ENCODE results near the gene PPME1.
"Not testable (repeated sequence)": the region's sequence is repeated elsewhere in the genome, so short reads cannot be mapped to it uniquely, and the experiment has no call there.

The PPME1 gene, protein sequence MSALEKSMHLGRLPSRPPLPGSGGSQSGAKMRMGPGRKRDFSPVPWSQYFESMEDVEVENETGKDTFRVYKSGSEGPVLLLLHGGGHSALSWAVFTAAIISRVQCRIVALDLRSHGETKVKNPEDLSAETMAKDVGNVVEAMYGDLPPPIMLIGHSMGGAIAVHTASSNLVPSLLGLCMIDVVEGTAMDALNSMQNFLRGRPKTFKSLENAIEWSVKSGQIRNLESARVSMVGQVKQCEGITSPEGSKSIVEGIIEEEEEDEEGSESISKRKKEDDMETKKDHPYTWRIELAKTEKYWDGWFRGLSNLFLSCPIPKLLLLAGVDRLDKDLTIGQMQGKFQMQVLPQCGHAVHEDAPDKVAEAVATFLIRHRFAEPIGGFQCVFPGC

DNA sequence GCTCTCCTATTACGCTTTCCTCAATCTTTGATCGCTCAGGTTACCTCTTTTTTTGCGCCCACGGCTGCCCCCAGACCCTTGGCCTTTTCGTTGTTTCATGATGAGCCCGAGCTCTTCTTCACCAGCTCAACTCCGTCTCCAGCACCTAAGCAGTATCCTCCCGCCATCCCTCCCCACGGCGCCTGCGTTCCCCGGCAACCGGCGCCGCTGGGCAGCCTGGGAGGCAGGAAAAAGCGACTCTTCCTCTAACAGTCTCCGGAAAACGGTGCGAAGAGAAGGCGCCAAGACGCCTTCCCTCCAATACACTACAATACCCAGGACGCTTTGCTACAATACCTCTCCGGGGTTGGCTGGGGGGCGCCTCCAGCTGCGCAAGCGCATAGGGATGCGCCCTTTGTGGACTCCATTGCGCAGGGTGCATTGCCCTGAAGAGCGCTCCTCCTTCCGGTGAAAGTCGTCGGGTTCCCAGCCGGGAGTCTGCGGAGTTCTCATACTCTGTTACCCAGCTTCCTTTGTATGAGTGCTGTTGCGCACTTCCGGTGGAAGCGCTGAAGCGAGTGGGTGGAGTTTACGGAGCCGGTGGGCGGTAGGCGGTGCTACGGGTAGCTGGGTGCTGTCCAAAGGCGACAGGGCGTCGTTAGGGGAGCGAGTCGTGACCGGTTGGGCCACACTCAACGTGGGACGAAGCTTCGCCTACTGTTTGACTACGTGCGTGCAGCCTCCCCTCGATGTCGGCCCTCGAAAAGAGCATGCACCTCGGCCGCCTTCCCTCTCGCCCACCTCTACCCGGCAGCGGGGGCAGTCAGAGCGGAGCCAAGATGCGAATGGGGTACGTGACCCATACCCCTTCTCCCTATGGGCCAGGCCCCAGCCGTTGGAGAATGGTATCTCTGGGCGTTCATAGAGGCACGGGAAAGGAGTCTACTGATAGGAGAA, at the start of gene PPME1, which contains the start of gene C2CD3:
PPME1 (plus strand) TSS at position 596 of the 936 bp plus-strand sequence; CDS start at position 729, 133 bp downstream.
C2CD3 (minus strand) TSS at position 309 of the 936 bp plus-strand sequence; CDS start at position 99, 210 bp downstream.
- H3K9me3 Mint-ChIP-seq (ENCODE audit: low read depth), result no peaks in the 10 kb centered on the region
- H3K4me3 Mint-ChIP-seq, result no peak within 1 kb of the TSS
- H3K27ac Mint-ChIP-seq, result no peak within 1 kb of the TSS
- peaks cover 28% of the 10 kb centered on the region for H3K4me1 Mint-ChIP-seq (ENCODE audit: low read depth)
- no peaks in the 10 kb centered on the region for H3K27me3 Mint-ChIP-seq
- H3K36me3 Mint-ChIP-seq, result peaks cover 19% of the 10 kb centered on the region

DNA sequence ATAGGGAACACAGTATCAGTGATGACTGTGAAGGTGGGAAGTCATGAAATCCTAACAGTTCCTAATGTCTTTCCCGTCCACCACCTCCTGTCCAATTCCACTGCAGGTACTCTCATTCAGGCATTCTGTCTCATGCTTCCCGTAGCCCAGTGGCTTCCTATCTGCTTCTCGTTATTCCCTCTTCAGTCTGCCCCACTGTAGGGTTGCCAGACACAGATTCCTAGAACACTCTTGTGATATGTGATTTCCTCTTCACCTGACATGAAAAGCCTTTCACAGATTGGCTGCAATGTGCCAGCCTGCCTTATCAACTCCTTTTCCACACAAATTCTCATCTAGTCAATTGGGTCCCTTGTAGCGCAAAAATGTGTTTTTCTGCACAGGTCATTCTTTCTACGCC, 49.3 kb upstream of the PPME1 start:
- H3K27me3 Mint-ChIP-seq, result no peaks in the 10 kb centered on the region
- no peaks in the 10 kb centered on the region for H3K4me1 Mint-ChIP-seq (ENCODE audit: low read depth)
- H3K27ac Mint-ChIP-seq, result no peak overlapping the region
- no peaks in the 10 kb centered on the region for H3K9me3 Mint-ChIP-seq (ENCODE audit: low read depth)
- H3K36me3 Mint-ChIP-seq, result peaks cover 23% of the 10 kb centered on the region
- no peak overlapping the region for H3K4me3 Mint-ChIP-seq

DNA sequence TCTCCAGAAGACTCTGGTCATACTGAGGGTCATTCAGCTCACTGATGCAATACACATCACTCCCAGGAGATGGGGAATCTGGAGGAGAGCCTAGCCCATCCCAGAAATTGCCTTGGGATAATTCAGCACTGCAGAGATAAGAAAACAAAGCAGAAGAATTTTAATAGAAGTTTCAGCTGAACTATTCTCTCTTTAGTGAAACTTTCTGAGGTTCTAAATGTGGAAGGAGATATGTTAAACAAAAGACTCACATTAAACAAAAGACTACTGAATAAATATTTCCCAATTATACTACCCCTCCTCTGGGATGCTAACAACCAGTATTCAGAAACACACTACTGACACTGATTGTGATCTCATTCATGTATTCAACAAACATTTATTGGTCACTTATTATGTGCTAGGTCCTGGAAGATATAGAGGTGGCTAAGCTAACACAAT, 48.1 kb upstream of the PPME1 start:
- no peaks in the 10 kb centered on the region for H3K27me3 Mint-ChIP-seq
- H3K36me3 Mint-ChIP-seq, result peaks cover 15% of the 10 kb centered on the region
- H3K4me3 Mint-ChIP-seq, result no peak overlapping the region
- H3K27ac Mint-ChIP-seq, result no peak overlapping the region
- H3K9me3 Mint-ChIP-seq (ENCODE audit: low read depth), result no peaks in the 10 kb centered on the region
- H3K4me1 Mint-ChIP-seq (ENCODE audit: low read depth), result no peaks in the 10 kb centered on the region

- H3K36me3 Mint-ChIP-seq, result peaks cover 14% of the 10 kb centered on the region
- H3K27ac Mint-ChIP-seq; H3K4me1 Mint-ChIP-seq (ENCODE audit: low read depth); H3K27me3 Mint-ChIP-seq; H3K9me3 Mint-ChIP-seq (ENCODE audit: low read depth); H3K4me3 Mint-ChIP-seq: not testable (repeated sequence)
Observed at GRCh38 chr11:74129121-74129520, 42.0 kb upstream of the PPME1 start.

DNA sequence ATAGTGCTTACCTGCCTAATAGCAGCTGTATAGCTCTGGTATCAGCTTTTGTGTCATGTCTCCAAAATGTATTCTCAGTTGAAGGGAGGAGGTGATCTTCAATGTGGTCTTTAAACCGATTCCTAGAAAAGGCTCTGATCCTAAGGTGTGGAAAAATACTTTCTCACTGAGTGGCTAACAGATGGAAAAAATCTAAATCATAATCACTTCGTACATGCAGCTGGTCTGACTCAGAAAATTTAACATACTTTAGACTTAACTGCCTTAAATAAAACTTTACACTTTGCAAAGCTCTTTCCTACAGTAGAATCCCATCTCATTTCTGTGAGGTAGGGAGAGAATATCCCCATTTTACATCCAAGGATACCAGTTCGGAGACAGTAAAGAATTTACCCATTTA, 38.3 kb upstream of the PPME1 start:
- H3K9me3 Mint-ChIP-seq (ENCODE audit: low read depth), result no peaks in the 10 kb centered on the region
- H3K27ac Mint-ChIP-seq, result no peak overlapping the region
- H3K36me3 Mint-ChIP-seq, result peaks cover 19% of the 10 kb centered on the region
- H3K27me3 Mint-ChIP-seq, result no peaks in the 10 kb centered on the region
- no peaks in the 10 kb centered on the region for H3K4me1 Mint-ChIP-seq (ENCODE audit: low read depth)
- no peak overlapping the region for H3K4me3 Mint-ChIP-seq

DNA sequence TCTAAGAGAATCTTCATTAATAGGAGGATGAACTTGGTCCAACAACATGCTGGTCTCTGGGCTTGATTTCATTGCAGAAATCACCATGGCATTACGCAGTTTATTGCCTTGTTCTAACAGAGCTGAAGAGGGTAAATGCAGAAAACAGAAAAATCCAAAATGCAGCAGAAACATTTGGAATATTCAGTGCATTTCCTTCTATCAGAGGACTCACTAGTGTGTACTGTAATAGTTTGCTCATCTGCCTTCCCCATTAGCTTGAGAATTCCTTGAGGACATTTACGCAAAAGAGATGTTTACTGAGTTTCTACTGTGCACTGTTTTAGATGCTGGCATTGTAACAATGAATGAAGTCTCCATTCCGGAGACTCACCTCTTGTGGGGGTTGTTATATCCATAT, 37.7 kb upstream of the PPME1 start:
- Mint-ChIP-seq H3K9me3 (ENCODE audit: low read depth) (no peaks in the 10 kb centered on the region), H3K27ac (no peak overlapping the region), H3K4me3 (no peak overlapping the region), H3K36me3 (peaks cover 25% of the 10 kb centered on the region), H3K27me3 (no peaks in the 10 kb centered on the region), H3K4me1 (ENCODE audit: low read depth) (no peaks in the 10 kb centered on the region)

GRCh38 chr11:74134661-74135060, 36.4 kb upstream of the PPME1 start:
- H3K4me3 Mint-ChIP-seq, result no peak overlapping the region
- no peaks in the 10 kb centered on the region for H3K27me3 Mint-ChIP-seq
- no peaks in the 10 kb centered on the region for H3K9me3 Mint-ChIP-seq (ENCODE audit: low read depth)
- H3K4me1 Mint-ChIP-seq (ENCODE audit: low read depth), result no peaks in the 10 kb centered on the region
- H3K36me3 Mint-ChIP-seq, result peaks cover 31% of the 10 kb centered on the region
- H3K27ac Mint-ChIP-seq, result no peak overlapping the region

- no peaks in the 10 kb centered on the region for H3K27me3 Mint-ChIP-seq
- H3K36me3 Mint-ChIP-seq, result peaks cover 34% of the 10 kb centered on the region
- no peaks in the 10 kb centered on the region for H3K9me3 Mint-ChIP-seq (ENCODE audit: low read depth)
- no peaks in the 10 kb centered on the region for H3K4me1 Mint-ChIP-seq (ENCODE audit: low read depth)
- H3K4me3 Mint-ChIP-seq, result no peak overlapping the region
- H3K27ac Mint-ChIP-seq, result no peak overlapping the region
Observed at GRCh38 chr11:74135127-74135840, 35.8 kb upstream of the PPME1 start.

GRCh38 chr11:74138021-74138420, 33.1 kb upstream of the PPME1 start:
- no peak overlapping the region for H3K27ac Mint-ChIP-seq
- no peaks in the 10 kb centered on the region for H3K27me3 Mint-ChIP-seq
- H3K4me1 Mint-ChIP-seq (ENCODE audit: low read depth), result peaks cover 4% of the 10 kb centered on the region
- no peaks in the 10 kb centered on the region for H3K9me3 Mint-ChIP-seq (ENCODE audit: low read depth)
- H3K36me3 Mint-ChIP-seq, result peaks cover 23% of the 10 kb centered on the region
- H3K4me3 Mint-ChIP-seq, result no peak overlapping the region

GRCh38 chr11:74138572-74138971, 32.5 kb upstream of the PPME1 start:
- Mint-ChIP-seq H3K9me3 (ENCODE audit: low read depth) (no peaks in the 10 kb centered on the region), H3K36me3 (peaks cover 23% of the 10 kb centered on the region), H3K27ac (no peak overlapping the region), H3K4me1 (ENCODE audit: low read depth) (peaks cover 5% of the 10 kb centered on the region), H3K4me3 (no peak overlapping the region), H3K27me3 (no peaks in the 10 kb centered on the region)

GRCh38 chr11:74139151-74139918, 31.8 kb upstream of the PPME1 start:
- Mint-ChIP-seq H3K36me3 (peaks cover 23% of the 10 kb centered on the region), H3K9me3 (ENCODE audit: low read depth) (no peaks in the 10 kb centered on the region), H3K27ac (no peak overlapping the region), H3K4me3 (no peak overlapping the region), H3K4me1 (ENCODE audit: low read depth) (peaks cover 5% of the 10 kb centered on the region), H3K27me3 (no peaks in the 10 kb centered on the region)

DNA sequence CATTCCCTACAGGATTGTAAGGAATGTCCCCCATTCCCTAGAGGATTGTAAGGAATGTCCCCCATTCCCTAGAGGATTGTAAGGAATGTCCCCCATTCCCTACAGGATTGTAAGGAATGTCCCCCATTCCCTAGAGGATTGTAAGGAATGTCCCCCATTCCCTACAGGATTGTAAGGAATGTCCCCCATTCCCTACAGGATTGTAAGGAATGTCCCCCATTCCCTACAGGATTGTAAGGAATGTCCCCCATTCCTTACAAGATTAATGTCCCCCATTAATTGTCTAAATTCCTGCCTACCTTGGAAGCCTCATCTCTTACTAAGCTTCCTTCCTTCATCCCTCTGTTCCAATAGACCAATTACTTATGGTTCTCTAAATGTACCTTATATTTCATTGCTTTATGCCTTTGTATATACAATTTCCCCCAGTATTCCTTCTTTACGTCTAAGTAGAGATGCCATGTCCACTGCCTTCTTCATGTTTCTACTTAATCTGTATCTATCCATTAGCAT, 31.1 kb upstream of the PPME1 start:
- not testable (repeated sequence) for H3K27ac Mint-ChIP-seq; H3K4me1 Mint-ChIP-seq (ENCODE audit: low read depth); H3K9me3 Mint-ChIP-seq (ENCODE audit: low read depth); H3K27me3 Mint-ChIP-seq; H3K4me3 Mint-ChIP-seq
- H3K36me3 Mint-ChIP-seq, result peaks cover 23% of the 10 kb centered on the region

DNA sequence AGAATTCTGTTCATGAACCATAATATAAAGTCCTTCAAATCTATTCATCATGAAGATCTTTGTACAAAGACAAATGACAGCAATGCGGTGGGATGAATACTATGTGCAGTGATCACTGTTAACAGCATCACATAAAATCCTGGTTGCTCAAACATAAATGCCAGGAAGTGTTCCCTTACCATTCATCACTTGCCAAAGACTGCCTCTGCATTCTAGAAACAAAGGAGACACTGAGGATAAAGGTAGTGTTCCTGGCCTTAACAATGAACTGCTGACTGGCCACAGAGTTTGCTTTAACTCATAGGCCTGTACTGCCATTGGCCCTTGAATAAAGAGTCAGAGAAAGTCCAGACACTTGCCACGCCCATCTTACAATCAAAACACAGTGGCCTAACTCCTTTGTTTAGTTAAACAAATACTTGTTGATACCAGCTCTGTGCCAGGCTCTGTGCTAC, 29.8 kb upstream of the PPME1 start:
- H3K27ac Mint-ChIP-seq, result no peak overlapping the region
- no peaks in the 10 kb centered on the region for H3K9me3 Mint-ChIP-seq (ENCODE audit: low read depth)
- no peaks in the 10 kb centered on the region for H3K27me3 Mint-ChIP-seq
- H3K4me1 Mint-ChIP-seq (ENCODE audit: low read depth), result peaks cover 5% of the 10 kb centered on the region
- no peak overlapping the region for H3K4me3 Mint-ChIP-seq
- peaks cover 29% of the 10 kb centered on the region for H3K36me3 Mint-ChIP-seq

DNA sequence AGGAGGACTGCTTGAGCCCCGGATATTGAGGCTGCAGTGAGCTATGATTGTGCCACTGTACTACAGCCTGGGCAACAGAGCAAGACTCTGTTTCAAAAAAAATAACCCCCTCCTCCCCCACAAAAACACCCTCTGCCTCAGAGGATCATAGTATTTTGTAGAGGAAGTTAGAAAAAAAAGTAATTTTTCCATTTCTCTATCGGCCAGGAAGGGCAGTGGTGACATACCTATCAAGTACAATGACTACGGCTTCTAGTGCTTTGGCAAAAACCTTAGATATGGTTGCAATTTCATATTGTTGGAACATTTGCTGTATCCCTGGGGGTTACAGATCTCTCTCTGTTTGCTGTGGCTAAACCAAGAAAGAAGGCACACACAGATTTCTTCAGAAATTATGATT, 29.2 kb upstream of the PPME1 start:
- Mint-ChIP-seq H3K27ac (no peak overlapping the region), H3K4me1 (ENCODE audit: low read depth) (peaks cover 5% of the 10 kb centered on the region), H3K9me3 (ENCODE audit: low read depth) (no peaks in the 10 kb centered on the region), H3K36me3 (peaks cover 28% of the 10 kb centered on the region), H3K4me3 (no peak overlapping the region), H3K27me3 (no peaks in the 10 kb centered on the region)

Data from activated naive CD8-positive, alpha-beta T cell (primary cell).